Gastrocnemius medialis (tissue), 4 donors: ENCODE data around the gene EVI2A.

Experiments
- CTCF ChIP-seq, 5 experiments: fragments of 450-650 bp in 3 of 5; fragments of 200-600 bp in 2 of 5; sonication (generic) in 2 of 5; IDR thresholded peaks in 4 of 5; conservative IDR thresholded peaks in 1 of 5; 1 replicate in 4 of 5; 2 replicates in 1 of 5; pipeline ENCODE4 v1.5.1; 2016 to 2019; ENCODE audit warnings: antibody characterized with exemption in 5 of 5, mild to moderate bottlenecking in 3 of 5, moderate library complexity in 3 of 5
- POLR2A ChIP-seq, 2 donors: fragments of 450-650 bp; IDR thresholded peaks; one replicate each; pipeline ENCODE4 v1.6.1; 2017; ENCODE audit warnings: antibody characterized with exemption in 2 of 2, mild to moderate bottlenecking in 2 of 2, moderate library complexity in 2 of 2

- no peak for TF ChIP-seq CTCF (IDR thresholded peaks at IDR 0.05 in 4 of 5, conservative IDR thresholded peaks at IDR 0.05 in 1 of 5)
- TF ChIP-seq POLR2A (IDR thresholded peaks at IDR 0.05) = no peak
Observed at GRCh38 chr17:31294231-31294630, 27.2 kb downstream of the EVI2A start.
